ENCODE measurements around the gene TCTN3.

DNA sequence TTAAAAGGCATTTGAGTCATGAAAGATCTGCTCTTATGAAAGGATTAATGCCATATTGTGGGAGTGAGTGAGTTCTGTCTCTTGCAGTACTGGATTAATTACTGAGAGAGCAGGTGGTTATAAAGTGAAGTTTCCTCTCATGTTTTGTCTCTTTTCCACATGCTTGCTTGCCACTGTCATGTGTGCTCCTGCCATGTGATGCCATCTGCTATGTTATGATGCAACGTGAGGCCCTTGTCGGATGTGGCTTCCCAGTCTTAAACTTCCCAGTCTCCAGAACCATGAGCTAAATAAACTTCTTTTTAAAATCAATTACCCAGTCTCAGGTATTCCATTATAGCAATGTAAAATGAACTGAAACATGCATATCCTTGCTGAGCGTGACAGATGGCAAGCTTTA lies 22.7 kb upstream of the TCTN3 start:
- TF ChIP-seq CEBPB (IDR thresholded peaks at IDR 0.05; ENCODE audit: low read depth, low read length) (no peak), POLR2A (IDR thresholded peaks at IDR 0.05; ENCODE audit: low read depth, low read length) (no peak)
